Stimulated activated CD4-positive, alpha-beta T cell treated with anti-CD3 and anti-CD28 coated beads, Interleukin-15, amount 100 ng/mL, for 48 hours (primary cell): ENCODE data around the gene KCNMA1.

Source experiments
- DNase-seq, 2 donors: peaks; one replicate each; pipeline ENCODE4 v3.0.0-alpha.2; 2020; ENCODE audit warnings: low read depth in 2 of 2

The KCNMA1 gene

GRCh38 chr10:77187376-77187999 lies 450.1 kb downstream of the KCNMA1 start:
- no peak for DNase-seq

- no peak for DNase-seq
Observed at GRCh38 chr10:77186936-77187335, 450.7 kb downstream of the KCNMA1 start.

- DNase-seq = no peak
Observed at GRCh38 chr10:77185696-77186095, 451.9 kb downstream of the KCNMA1 start.

- DNase-seq = no peak
Observed at GRCh38 chr10:77182803-77183202, 454.8 kb downstream of the KCNMA1 start.

DNA sequence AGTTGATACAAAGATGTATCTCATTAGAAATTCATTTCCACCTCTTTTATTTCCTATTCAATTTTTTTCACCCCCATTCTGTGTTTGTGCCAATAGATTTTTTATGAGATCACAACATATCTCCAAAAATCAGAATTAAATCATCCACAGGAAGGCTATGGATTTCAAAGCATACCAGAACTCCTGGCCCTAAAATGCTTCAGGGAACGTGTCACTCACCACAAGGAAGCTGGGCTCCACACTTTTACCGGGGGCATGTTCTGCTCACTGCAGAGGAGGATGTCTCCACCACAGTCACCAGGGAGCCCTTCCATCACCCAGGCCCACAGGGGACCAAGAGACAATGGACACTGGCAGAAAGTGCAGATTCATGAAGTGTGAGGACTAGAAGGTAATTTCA lies 456.8 kb downstream of the KCNMA1 start:
- no peak for DNase-seq

DNA sequence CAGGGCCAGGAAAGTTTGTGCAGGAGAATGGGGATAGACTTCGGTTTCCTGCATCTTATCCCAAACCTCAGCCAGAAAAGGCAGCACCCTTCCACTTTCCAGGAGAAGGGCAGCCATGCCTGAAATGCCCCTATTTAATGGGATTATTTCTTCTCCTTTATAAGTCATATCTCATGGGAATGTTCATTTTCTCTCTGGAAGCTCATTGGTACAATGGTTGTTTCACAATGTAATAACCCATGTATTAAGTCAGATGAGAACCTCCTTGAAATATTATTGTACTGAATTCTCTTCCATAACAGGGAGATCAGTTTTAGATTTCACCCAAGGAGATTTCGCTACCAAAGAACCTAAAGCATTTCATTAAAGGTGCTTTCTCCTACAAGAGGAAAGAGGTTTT lies 457.5 kb downstream of the KCNMA1 start:
- no peak for DNase-seq

DNA sequence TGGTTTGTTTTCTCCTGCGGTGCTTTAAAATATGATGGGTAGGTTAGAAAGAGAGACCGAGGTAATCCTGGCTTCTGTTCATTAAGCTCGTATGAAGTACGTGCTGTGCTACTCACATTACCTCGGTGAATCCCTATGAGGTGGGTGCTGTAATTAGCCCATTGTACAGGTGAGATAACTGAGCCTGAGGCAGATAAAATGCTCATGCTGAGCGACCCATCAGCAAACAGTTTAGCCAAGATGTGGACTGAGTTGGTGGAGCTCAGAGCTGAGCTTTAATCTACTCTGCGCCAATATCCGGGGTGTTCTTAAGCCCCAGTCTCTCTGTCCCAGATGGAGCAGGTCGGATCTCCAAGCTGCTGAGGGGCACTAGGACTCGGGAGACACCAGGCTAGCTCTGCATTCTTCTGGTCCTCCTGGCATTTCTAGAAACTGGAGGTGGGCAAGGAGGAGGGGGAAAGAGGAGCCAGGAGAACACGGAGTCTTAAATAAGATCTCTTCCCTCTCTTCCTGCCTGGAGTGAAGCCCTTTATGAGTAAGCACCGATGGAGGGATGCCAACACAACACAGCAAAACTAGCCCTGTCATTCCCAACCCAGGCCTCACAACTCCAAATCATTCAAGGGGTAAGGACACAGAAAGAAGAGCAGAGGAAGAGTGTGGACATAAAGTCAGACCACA lies 458.5 kb downstream of the KCNMA1 start:
- DNase-seq = no peak

GRCh38 chr10:77177589-77177988 lies 460.0 kb downstream of the KCNMA1 start:
- DNase-seq = no peak

DNA sequence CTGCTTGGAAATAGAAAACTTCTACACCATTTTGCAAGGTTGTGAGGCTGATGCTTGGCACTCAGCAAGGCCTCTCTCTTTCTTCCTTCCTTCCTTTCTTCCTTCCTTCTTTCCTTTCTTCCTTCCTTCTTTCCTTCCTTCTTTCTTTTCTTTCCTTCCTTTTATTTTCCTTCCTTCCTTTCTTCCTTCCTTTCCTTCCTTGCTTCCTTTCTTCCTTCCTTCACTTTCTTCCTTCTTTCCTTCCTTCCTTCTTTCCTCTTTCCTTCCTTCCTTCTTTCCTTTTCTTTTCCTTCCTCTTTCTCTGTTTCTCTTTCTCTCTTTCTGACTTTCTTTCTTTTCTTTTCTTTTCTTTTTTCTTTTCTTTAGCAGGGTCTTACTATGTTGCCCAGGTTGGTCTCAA lies 460.4 kb downstream of the KCNMA1 start:
- DNase-seq = no peak

DNA sequence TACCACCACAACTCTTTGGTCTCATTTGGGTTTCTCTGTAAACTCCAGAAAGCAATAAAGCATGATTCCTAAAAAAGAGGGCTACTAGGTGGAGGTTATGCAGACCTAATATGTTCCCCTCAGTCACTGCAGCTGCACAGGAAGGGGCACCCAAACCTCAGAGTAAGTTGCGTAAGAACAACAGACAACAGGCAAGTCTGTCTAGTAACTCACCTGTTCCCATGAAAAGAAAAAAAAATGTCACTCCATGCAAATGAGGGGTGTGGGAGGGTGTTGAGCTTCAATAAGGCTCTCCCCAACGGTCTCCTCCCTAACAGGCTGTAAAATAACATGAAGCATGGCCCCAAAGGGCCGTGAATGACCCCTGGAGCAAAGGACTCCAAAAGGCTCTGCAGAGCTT lies 461.4 kb downstream of the KCNMA1 start:
- no peak for DNase-seq

GRCh38 chr10:77175631-77176222 lies 461.9 kb downstream of the KCNMA1 start:
- DNase-seq = no peak

DNA sequence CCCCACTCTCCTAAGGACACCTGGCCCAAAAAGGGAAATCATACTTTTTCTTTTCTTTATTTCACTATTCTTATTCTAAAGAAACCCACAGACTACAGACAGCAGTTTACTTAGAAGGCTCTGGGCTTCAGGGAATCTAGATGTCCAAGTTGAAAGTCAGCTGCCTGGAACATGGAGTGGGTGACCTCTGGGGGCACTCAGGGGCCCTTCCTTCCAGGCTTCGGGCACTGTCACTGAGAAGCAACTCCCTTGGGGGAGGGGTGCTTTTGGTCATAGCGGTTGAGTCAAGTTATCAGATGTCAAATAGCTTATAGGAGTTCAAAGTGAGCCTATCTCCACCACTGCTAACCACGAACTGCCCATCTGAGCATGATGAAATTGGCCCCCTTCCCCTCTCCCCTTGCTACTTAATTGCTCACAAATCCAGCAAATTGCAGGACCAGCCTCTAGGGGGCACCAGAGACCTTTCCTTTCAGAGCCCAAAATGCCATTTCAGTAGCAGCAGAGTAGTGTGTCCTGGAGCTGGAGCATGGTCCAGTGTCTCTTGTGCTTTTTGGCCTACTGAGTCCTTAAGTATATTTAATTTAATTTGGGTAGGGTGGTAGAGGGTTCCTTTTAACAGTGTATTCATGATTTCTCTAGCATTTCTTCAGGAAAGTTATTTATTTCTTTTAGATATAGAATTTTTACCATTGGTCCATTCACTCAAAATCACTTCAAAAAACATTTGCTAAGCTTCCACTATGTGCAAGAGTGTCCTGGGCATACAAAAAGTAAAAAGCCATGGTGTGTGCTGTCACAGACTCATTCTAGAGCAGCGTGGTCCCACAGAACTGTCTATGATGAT lies 463.8 kb downstream of the KCNMA1 start:
- DNase-seq = peak; percentile 20 to 42

DNA sequence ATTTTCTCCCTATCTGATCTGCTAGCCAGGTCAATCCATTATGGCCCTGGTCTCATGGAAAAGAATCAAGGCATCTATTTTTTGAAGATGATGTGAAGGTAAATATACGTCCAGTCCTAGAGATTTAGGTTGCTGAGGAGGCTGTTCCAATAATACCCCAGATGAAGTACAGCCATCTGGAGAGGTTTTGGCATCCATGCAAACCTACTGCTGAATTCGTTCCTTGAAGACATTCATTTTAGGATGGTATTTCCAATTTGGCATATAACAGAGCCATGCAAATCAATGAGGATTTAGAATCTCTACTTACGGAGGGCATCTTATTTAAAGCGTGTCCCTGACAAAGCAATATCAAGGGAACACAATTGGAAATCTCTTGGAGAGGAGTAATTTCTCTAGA lies 465.5 kb downstream of the KCNMA1 start:
- no peak for DNase-seq

- no peak for DNase-seq
Observed at GRCh38 chr10:77168861-77169260, 468.7 kb downstream of the KCNMA1 start.

DNA sequence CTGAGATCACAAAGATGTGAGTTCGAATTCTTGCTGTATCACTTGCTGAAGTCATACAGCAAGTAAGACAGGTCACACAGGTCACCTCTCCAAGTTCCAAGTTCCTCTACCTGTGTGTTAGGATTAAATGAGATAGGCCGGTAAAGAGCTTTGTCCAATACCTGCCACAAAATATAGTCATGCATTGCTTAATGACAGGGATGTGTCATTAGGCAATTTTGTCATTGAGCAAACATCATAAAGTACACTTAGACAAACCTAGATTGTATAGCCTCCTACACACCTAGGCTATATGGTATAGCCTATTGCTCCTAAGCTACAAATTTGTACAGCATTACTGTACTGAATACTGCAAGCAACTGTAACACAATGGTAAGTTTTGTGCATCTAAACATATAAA lies 469.4 kb downstream of the KCNMA1 start:
- DNase-seq = no peak

GRCh38 chr10:77165445-77166208 lies 472.0 kb downstream of the KCNMA1 start:
- DNase-seq = peak in 1 of 2 donors; percentile 30

- DNase-seq = no peak
Observed at GRCh38 chr10:77164616-77165311, 472.8 kb downstream of the KCNMA1 start.

DNA sequence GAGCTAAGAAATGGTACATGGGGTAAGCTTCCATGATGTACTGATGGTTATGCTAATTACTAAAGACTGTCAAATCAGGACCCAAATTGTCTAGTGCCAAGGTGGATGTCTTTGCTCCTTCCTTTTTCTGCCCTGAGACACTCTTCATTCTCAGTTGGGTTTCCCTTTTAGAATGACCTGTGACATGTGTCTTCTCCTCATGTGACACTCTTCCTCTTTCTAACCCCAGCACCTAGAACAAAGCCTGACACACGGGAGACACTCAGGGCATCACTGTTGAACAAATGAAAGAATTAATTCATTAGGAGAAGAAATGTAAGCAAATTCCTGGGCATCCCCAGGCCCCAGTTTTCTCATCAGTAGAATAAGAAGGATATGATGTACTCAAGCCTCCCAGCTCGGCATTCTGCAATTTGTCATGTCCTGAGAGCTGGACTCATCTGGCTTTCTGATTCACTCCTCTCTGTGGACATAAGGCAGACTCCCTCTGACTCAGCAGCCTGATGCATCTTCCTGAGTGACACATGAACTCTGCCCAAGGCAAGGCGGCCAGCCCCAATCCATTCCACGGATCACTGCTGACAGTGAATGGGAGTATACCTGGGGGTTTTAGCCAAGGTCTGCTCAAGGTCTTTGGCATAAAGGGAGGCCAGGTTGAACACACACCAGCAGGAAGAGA lies 473.8 kb downstream of the KCNMA1 start:
- no peak for DNase-seq

- no peak for DNase-seq
Observed at GRCh38 chr10:77162697-77163096, 474.9 kb downstream of the KCNMA1 start.

- DNase-seq = no peak
Observed at GRCh38 chr10:77160679-77161078, 476.9 kb downstream of the KCNMA1 start.
